ENCODE data around the gene IL10RB. TPM values are rescaled to one million over a fixed set of nuclear protein-coding genes. Genes with fewer than 3 reads are reported as not detected.

Gene IL10RB
- total and polyA plus RNA-seq, 2 of the 8 experiments (the other 6 are each of a cell fraction or from before 2014, with no cell fraction given): 2.7 to 3.2 TPM

DNA sequence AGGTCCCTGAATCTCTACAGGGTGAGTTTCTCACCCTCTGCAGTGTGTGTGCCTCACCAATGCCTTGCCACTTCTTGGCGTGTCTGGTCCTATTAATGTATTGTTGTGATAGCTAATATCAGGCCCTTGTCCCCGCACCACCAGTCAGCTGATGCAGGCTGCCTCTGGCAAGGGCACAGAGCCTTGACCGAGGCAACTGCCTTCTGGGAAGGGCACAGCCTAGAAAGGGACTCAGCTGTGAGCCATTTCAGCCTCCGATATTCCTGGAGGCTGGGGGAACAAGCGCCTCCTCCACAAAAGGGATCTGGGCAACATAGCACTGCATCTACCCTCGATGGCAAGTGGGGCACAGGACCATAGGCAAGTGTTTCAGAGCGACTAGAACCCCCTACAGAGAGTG is 27.0 kb downstream of the IL10RB start (continued):
- TF ChIP-seq SIN3A (conservative IDR thresholded peaks at IDR 0.05 in 1 of 2, IDR thresholded peaks at IDR 0.05 in 1 of 2; ENCODE audit: low read depth in 1 of 2, low read length in 2 of 2) (no peak), RBBP5 (IDR thresholded peaks at IDR 0.05; ENCODE audit: borderline replicate concordance, low read depth, low read length) (no peak), HDAC6 (IDR thresholded peaks at IDR 0.05; ENCODE audit: low read depth, low read length) (no peak), TBP (IDR thresholded peaks at IDR 0.05; ENCODE audit: low read depth, low read length) (no peak), CREB1 (IDR thresholded peaks at IDR 0.05) (no peak), RFX5 (IDR thresholded peaks at IDR 0.05; ENCODE audit: borderline replicate concordance, low read depth, low read length) (no peak), ASH2L (IDR thresholded peaks at IDR 0.05; ENCODE audit: low read length) (no peak)

Data from H1 (cell line).